ACC112 (cell line): ENCODE measurements around the gene JPH2.

Experiments used
- H2AFZ ChIP-seq: fragments of 200-600 bp; sonication (generic); one replicate; pipeline ENCODE4 v1.6.0; 2017; ENCODE audit warnings: antibody characterized with exemption, low read length; ENCODE audit not compliant: unreplicated experiment
- H3K27ac ChIP-seq: fragments of 200-600 bp; sonication (generic); 2 replicates; pipeline ENCODE4 v1.5.1; 2014; ENCODE audit warnings: low read depth, mild to moderate bottlenecking, antibody characterized with exemption, low read length, moderate library complexity
- H3K27me3 ChIP-seq: fragments of 200-600 bp; sonication (generic); 2 replicates; pipeline ENCODE4 v1.6.1; 2014; ENCODE audit warnings: mild to moderate bottlenecking, antibody characterized with exemption, low read length, moderate library complexity, mixed read lengths; ENCODE audit not compliant: insufficient read depth
- H3K36me3 ChIP-seq: fragments of 200-600 bp; sonication (generic); 2 replicates; pipeline ENCODE4 v1.6.1; 2016; ENCODE audit warnings: mild to moderate bottlenecking, antibody characterized with exemption, low read length, moderate library complexity, mixed read lengths; ENCODE audit not compliant: insufficient read depth
- H3K4me1 ChIP-seq: fragments of 200-600 bp; sonication (generic); one replicate; pipeline ENCODE4 v1.6.1; 2016; ENCODE audit warnings: low read length, mixed read lengths; ENCODE audit not compliant: insufficient read depth, unreplicated experiment, control insufficient read depth
- H3K4me3 ChIP-seq: fragments of 200-600 bp; sonication (generic); 2 replicates; pipeline ENCODE4 v1.5.1; 2014; ENCODE audit warnings: mild to moderate bottlenecking, low read depth, low read length
- H3K79me2 ChIP-seq: fragments of 200-600 bp; sonication (generic); one replicate; pipeline ENCODE4 v1.6.0; 2016; ENCODE audit warnings: low read length; ENCODE audit not compliant: control insufficient read depth, unreplicated experiment, insufficient read depth

Gene JPH2

DNA sequence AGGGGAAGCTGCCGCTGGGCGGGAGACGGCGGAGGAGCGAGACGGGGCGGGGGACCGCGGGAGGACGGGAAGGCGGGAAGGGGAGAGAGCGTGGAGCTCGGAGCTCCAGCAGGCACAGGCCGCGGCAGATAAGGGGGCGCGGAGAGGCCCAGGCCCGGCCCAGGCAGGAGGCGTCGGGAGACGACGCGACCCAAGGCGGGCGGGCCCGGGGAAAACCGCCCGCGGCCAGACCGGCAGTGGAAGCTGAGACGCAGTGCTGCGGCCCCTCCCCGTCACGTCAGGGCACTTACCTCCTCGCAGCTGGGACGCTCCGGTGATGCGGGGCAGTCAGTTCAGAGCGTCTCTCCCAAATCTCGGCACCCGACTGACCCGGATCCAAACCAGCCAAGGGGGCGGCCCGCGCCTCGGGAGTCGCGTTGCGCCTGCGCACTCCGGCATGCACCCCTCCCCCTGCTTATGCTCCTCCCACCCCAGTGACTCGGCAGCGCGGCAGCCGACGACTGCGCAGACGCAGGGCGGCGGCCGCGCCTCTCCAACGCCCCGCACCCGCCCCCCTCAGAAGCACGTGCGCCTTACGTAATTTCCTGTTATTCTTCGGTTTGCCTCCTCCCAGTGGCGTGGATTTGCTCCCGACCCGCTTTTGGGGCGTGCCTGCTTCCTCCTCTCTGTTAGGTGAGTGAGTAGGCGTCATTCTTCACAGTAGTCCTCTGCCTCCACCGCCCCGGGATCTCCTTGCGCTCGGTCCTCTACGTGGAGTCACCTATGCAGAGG, 23.6 kb upstream of the JPH2 start, which contains the start of gene OSER1:
TSS of gene OSER1 (minus strand) at position 366 of the 771 bp plus-strand sequence. CDS start 3,814 bp downstream, outside the sequence.
- no peak within 1 kb of the TSS for H2AFZ ChIP-seq
- no peaks in the 10 kb centered on the region for H3K27me3 ChIP-seq
- peaks cover 45% of the 10 kb centered on the region for H3K79me2 ChIP-seq

GRCh38 chr20:44209686-44210405, 22.9 kb upstream of the JPH2 start:
- Histone ChIP-seq H3K27ac (peak overlapping the region; percentile 92), H2AFZ (no peak overlapping the region), H3K36me3 (0 out of 2 replicates have a peak, but pooled peaks cover 10% of the 10 kb centered on the region), H3K4me3 (peak overlapping the region; percentile 84), H3K4me1 (peaks cover 32% of the 10 kb centered on the region), H3K27me3 (no peaks in the 10 kb centered on the region), H3K79me2 (peaks cover 52% of the 10 kb centered on the region)

More for the DNA sequence above, 23.6 kb upstream of the JPH2 start, which contains the start of gene OSER1:
- H3K36me3 ChIP-seq: 0 out of 2 replicates have a peak, but pooled peaks cover 7% of the 10 kb centered on the region
- H3K27ac ChIP-seq: peak within 1 kb of the TSS; percentile 92
- peak within 1 kb of the TSS; percentile 84 for H3K4me3 ChIP-seq
- H3K4me1 ChIP-seq: peaks cover 31% of the 10 kb centered on the region

DNA sequence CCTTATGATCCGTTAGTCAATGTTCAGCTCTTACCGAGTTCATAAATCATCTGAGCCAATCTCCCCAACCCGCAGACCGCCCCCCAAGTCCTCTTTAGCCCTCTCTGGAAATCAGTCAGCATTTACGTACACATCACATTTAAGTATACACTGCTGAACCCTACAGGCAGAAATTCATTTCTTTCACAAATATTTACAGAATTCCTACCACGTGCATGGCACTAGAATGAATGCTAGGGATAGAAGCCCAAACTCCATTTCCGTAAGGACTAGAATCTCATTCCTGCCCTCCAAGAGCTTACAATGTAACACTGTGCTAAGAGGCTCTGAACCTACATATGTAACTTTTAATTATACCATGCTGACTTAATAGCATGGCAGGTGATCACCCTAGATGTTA, 21.8 kb upstream of the JPH2 start:
- H3K79me2 ChIP-seq: peaks cover 53% of the 10 kb centered on the region
- no peaks in the 10 kb centered on the region for H3K27me3 ChIP-seq
- H2AFZ ChIP-seq: no peak overlapping the region
- H3K4me3 ChIP-seq: peak overlapping the region; percentile 84
- H3K27ac ChIP-seq: peak overlapping the region; percentile 92
- peaks cover 39% of the 10 kb centered on the region for H3K4me1 ChIP-seq
- H3K36me3 ChIP-seq: 0 out of 2 replicates have a peak, but pooled peaks cover 10% of the 10 kb centered on the region

DNA sequence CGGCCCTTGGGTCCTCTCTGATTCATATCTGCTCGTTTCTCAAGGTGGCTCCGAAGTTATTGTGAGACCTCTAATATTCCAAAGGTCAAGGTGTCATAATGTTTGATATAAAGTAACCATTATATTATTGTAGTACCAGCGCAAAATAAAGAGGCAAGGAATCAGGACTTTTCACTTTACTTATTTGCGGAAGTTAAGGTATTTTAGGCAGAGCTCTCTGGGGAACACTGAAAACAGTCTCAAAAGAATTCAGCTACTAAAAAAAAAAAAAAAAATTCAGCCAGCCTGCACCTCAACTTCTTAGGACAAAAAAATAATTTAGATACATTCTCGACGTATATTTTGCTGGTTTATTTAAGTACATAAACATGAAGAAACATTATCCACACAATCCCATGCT, 21.2 kb upstream of the JPH2 start:
- Histone ChIP-seq H3K4me3 (peak overlapping the region; percentile 84), H2AFZ (no peak overlapping the region), H3K79me2 (peaks cover 58% of the 10 kb centered on the region), H3K27ac (peak overlapping the region; percentile 92; the same call in 1 of the 2 replicates), H3K36me3 (0 out of 2 replicates have a peak, but pooled peaks cover 11% of the 10 kb centered on the region), H3K4me1 (peaks cover 45% of the 10 kb centered on the region), H3K27me3 (no peaks in the 10 kb centered on the region)

DNA sequence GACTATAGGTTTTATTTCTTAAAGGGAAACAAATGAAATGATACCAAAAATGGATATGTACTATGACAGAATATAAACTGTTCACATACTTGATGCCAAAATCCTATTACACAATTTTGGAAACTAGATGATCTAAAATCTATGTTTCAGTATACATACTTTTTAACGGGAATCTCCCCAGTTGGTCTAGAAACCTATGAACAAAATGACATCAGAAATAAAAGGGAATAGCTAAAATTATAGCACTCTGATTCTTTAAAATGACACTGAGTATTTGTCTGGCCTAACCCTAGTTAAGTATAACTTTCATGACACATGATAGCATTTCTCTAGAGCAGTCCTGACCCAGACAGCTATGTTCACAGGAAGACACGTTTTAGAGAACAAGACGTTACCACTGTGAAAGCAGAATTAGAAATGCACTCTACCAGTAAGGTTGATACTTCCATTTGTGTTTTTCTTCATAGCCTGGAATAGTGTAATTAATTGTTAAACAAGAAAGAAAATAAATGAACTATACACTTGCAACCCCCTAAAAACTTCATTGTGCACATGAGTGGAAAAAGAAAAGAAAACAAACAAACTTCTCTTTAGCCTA, 20.2 kb upstream of the JPH2 start:
- Histone ChIP-seq H3K4me3 (peak overlapping the region; percentile 84), H3K4me1 (peaks cover 53% of the 10 kb centered on the region), H3K79me2 (peaks cover 67% of the 10 kb centered on the region)

GRCh38 chr20:44206132-44206531, 19.1 kb upstream of the JPH2 start:
- no peaks in the 10 kb centered on the region for H3K27me3 ChIP-seq
- H3K27ac ChIP-seq: peak overlapping the region; percentile 4; the same call in 1 of the 2 replicates
- no peak overlapping the region for H2AFZ ChIP-seq
- H3K36me3 ChIP-seq: peaks cover 30% of the 10 kb centered on the region
- peaks cover 78% of the 10 kb centered on the region for H3K79me2 ChIP-seq
- H3K4me1 ChIP-seq: peaks cover 47% of the 10 kb centered on the region
- H3K4me3 ChIP-seq: no peak overlapping the region

More for the DNA sequence above, 20.2 kb upstream of the JPH2 start:
- H3K27me3 ChIP-seq: no peaks in the 10 kb centered on the region
- H3K36me3 ChIP-seq: peaks cover 20% of the 10 kb centered on the region
- no peak overlapping the region for H2AFZ ChIP-seq
- peak overlapping the region; percentile 43 for H3K27ac ChIP-seq

DNA sequence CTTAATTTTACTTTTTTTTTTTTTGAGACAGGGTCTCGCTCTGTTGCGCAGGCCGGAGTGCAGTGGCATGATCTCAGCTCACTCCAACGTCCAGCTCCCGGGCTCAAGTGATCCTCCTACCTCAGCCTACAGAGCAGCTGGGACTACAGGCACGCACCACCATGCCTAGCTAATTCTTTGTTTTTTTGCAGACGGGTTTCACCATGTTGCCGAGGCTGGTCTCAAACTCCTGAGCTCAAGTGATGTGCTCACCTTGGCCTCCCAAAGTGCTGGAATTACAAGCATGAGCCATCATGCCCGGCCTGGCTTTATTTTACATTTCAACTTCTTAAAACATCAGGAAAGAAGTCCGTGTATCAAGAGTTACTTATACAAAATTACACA, 17.8 kb upstream of the JPH2 start:
- Histone ChIP-seq H3K4me1 (peaks cover 60% of the 10 kb centered on the region), H3K27ac (peak overlapping the region; percentile 74), H3K79me2 (peaks cover 86% of the 10 kb centered on the region), H3K36me3 (peaks cover 43% of the 10 kb centered on the region), H2AFZ (no peak overlapping the region), H3K4me3 (no peak overlapping the region), H3K27me3 (no peaks in the 10 kb centered on the region)

DNA sequence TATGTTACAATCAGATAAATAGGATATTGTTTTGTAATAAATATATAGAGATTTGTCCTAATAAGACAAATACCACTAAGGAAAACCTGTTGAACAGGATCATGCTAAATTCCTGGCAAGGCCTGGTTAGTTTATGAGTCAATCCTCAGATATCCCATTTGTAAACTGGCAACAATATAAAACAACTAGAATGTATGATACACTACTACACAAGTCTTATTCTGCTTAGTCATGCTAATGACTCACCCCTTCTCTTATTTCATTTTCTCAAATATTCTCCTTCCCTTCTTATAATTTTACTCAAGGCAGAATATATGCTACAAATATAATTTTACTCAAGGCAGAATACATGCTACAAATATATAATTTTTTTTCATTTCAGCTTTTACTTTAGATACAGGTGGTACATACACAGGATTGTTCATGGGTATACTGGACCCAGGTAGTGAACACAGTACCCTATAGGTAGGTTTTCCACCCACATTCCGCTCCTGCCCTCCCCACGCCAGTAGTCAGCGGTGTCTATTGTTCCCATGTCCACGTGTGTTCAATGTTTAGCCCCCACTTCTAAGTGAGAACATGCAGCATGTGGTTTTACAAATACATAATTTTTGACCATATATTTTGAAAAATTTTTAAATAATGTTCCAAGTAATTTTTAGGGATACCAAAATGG, 17.3 kb upstream of the JPH2 start:
- H3K4me1 ChIP-seq: peaks cover 60% of the 10 kb centered on the region
- no peaks in the 10 kb centered on the region for H3K27me3 ChIP-seq
- H3K36me3 ChIP-seq: peaks cover 48% of the 10 kb centered on the region
- H3K27ac ChIP-seq: peak overlapping the region; percentile 74
- H3K79me2 ChIP-seq: peaks cover 86% of the 10 kb centered on the region
- no peak overlapping the region for H2AFZ ChIP-seq
- H3K4me3 ChIP-seq: no peak overlapping the region

- Histone ChIP-seq H3K27me3 (no peaks in the 10 kb centered on the region), H2AFZ (no peak overlapping the region), H3K36me3 (peaks cover 54% of the 10 kb centered on the region), H3K79me2 (peaks cover 80% of the 10 kb centered on the region), H3K27ac (peak overlapping the region; percentile 74), H3K4me3 (no peak overlapping the region), H3K4me1 (peaks cover 56% of the 10 kb centered on the region)
Observed at GRCh38 chr20:44203161-44203560, 16.2 kb upstream of the JPH2 start.

DNA sequence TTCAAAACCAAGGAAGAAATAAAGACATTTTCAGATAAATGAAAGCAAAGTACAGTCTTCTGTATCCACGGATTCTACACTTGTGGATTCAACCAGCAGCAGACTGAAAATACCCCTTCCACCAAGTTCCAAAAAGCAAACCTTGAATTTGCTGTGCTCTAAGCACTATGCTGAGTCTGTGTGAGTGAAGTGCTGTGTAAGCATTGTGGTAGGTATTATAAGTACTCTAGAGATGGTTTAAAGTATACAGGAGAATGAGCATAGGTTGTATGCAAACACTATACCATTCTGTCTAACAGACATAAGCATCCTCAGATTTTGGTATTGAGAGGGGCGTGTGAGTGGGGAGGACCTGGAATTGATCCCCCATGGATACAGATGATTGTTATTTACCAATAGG, 14.0 kb upstream of the JPH2 start:
- Histone ChIP-seq H3K36me3 (peaks cover 61% of the 10 kb centered on the region), H3K4me3 (no peak overlapping the region), H2AFZ (no peak overlapping the region), H3K79me2 (peaks cover 60% of the 10 kb centered on the region), H3K27ac (no peak overlapping the region), H3K4me1 (peaks cover 37% of the 10 kb centered on the region), H3K27me3 (no peaks in the 10 kb centered on the region)
